Measurements from ENCODE around the gene SAMD5. TPM values are rescaled to one million over a fixed set of nuclear protein-coding genes. Genes with fewer than 3 reads are reported as not detected.

The SAMD5 gene
- total RNA-seq, 4 donors from 2014 or later: under 0.01 to 1.5 (median 0.52) TPM

- TF ChIP-seq CTCF (IDR thresholded peaks at IDR 0.05; ENCODE audit: low read depth): no peak
Measured at GRCh38 chr6:147569788-147570187, 61.3 kb downstream of the SAMD5 start.

GRCh38 chr6:147570681-147571080 lies 62.2 kb downstream of the SAMD5 start:
- TF ChIP-seq CTCF (IDR thresholded peaks at IDR 0.05; ENCODE audit: low read depth): no peak

- TF ChIP-seq CTCF (IDR thresholded peaks at IDR 0.05; ENCODE audit: low read depth): no peak
Measured at GRCh38 chr6:147577488-147577887, 69.0 kb downstream of the SAMD5 start.

- TF ChIP-seq CTCF (IDR thresholded peaks at IDR 0.05; ENCODE audit: low read depth): no peak
Measured at GRCh38 chr6:147578159-147578558, 69.7 kb downstream of the SAMD5 start.

GRCh38 chr6:147578883-147579282 lies 70.4 kb downstream of the SAMD5 start:
- no peak for TF ChIP-seq CTCF (IDR thresholded peaks at IDR 0.05; ENCODE audit: low read depth)

GRCh38 chr6:147579667-147580066 lies 71.2 kb downstream of the SAMD5 start:
- no peak for TF ChIP-seq CTCF (IDR thresholded peaks at IDR 0.05; ENCODE audit: low read depth)

- no peak for TF ChIP-seq CTCF (IDR thresholded peaks at IDR 0.05; ENCODE audit: low read depth)
Measured at GRCh38 chr6:147582991-147583390, 74.5 kb downstream of the SAMD5 start.

Data from subcutaneous adipose tissue (tissue), 4 donors.